ENCODE data around the gene SFTPD.
"Not testable (repeated sequence)": the region's sequence is repeated elsewhere in the genome, so short reads cannot be mapped to it uniquely, and the experiment has no call there.

SFTPD gene

DNA sequence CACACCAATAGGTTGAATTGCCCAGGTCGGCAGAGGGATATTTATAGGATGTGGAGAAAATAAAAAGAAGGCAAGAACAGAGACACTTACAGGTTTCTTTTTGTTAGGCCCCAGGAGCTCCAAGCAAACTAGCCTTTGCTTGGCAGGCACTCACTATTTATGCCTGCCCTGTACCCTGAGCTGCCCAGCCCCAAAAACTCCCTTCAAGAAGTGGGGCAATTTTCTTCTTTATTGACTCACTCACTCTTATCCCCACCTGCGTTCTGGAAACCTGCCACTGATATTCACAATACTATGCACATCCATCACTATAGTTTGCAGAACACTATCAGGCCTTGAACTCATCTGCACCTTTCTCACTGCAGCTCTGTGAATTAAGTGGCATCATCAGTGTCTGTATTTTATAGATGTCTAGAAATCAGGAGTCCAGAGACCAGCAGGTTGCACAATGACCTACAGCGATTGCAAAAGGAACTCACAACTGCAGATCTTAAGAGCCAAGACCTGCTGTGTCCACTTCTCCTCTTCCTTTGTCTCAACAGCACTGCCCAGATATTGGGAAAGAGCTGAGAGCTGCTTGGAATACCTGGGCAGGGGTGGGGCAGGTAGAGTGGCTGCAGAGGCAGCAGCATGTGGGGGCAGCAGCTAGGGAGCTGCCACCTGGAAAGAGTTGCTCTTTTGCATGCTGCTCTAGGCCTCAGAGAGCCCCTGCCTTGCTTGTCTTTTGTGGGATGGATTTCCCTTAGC, at the start of gene SFTPD:
Gene SFTPD (minus strand): TSS at position 130 of the 747 bp plus-strand sequence. CDS start 2,446 bp downstream, outside the sequence.
- no peak for DNase-seq

DNA sequence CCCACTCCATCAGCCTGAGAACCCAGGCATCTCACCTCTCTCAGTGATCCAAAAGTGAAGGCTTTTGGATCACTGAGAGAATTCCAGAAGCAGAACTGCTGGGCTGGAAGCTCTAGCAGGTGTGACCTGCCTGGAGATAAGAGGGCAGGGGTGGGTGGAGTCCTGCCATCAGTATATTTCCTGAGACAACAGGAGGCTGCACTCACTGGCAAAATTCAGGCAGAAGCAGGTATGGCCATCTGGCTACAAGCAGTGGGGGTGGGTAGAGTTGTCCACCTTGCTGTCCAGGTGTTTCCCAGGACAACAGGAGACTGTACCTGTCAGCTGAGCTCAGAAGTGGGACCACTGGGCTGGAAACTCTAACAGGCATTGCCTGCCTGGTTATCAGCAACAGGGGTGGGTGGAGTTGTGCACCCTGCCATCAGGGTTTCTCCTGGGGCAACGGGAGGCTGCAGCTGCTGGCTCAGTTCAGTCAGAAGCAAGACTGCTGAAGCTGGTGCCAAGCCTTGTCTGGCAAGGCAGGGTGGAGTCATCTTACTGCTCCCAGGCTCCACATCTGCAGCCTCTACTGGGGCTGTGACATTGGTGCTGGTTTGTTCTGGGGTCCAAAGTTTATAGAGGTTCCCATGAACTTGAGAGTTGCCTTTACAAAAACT, 47.2 kb upstream of the SFTPD start:
- DNase-seq, result no peak

DNA sequence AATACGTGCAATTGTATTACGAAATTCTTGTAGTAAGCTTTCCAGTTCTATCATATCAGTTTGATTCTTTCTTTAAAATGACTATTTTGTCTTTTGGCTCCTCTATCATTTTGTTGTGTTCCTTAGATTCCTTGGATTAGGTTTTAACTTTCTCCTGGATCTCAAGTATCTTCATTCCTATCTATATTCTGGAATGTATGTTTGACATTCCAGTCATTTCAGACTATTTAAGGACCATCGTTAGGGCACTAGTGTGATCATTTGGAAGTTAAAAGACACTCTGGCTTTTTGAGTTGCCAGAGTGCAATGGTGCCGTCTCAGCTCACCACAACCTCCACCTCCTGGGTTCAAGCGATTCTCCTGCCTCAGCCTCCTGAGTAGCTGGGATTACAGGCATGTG, 45.7 kb upstream of the SFTPD start:
- no peak for DNase-seq

DNA sequence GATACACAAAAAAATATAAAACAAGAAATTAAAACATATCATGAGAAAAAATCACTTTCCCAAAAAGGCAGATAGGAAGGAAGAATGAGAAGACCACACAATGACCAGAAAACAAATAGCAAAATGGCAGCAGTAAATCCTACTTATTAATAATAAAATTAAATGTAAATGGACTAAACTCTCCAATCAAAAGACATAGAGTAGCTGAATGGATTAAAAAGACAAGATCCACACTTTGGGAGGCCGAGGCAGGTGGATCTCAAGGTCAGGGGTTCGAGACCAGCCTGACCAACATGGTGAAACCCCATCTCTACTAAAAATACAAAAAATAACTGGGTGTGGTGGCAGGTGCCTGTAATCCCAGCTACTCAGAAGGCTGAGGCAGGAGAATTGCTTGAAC, 39.3 kb upstream of the SFTPD start:
- DNase-seq, result not testable (repeated sequence)

DNA sequence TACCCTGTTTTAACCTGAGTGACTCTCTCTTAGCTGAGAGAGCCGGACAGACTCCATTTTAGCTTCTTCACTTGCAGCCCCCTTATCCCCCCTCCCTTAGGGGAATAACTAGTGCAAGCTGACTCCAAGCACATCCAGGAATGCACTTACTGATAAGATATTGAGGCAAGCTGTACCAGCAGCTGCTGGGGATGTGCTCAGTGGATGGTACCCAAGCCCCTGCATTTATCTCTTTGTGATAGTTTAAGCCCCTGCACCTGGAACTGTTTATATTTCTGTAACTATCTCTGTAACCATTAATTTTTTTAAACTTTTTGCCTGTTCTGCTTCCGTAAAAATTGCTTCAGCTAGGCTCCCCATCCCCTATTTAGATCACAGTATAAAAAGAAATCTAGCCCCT, 37.8 kb upstream of the SFTPD start:
- DNase-seq, result not testable (repeated sequence)

DNA sequence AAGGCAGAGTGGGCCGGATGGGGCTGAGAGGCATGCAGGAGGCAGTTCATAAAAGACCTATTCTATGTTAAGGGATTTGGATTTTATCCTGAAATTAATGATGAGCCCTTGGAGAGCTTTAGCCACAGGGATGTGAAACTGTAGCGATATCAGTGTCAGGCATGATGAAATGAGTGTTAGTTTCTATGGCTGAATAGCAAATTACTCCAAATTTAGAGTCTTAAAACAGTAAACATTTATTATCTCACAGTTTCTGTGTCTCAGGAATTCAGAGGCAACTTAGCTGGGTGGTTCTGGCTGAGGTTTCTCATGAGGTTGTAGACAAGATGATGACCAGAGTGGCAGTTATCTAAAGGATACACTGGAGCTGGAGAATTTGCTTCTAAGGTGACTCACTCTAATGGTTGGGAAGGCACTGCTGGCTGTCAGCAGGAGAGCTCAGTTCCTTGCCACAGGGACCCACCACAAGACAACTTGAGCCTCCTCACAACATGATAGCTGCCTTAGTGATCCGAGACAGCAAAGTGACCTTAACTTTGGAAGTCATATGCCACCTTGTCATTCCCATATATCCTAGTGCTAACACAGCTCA, 36.7 kb upstream of the SFTPD start:
- DNase-seq, result no peak

DNA sequence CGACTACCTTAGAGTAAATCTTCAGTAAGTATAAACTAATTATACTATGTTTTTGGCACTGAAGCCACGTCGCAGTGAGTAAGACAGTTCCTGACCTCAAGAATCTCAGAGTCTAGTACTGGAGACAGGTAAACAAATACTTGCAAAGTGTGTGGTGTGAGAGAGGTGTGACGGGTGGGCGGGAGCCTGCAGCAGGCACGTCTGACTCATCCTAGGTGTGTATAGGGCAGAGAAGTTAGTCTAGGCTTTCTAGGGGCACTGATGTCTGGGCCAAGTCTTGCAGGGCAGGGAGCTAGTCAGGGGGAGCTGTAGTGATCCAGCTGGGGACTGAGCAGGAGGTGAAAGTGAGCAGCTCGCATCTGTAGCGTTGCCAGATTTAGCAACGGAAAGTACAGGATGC, 35.9 kb upstream of the SFTPD start:
- no peak for DNase-seq

DNA sequence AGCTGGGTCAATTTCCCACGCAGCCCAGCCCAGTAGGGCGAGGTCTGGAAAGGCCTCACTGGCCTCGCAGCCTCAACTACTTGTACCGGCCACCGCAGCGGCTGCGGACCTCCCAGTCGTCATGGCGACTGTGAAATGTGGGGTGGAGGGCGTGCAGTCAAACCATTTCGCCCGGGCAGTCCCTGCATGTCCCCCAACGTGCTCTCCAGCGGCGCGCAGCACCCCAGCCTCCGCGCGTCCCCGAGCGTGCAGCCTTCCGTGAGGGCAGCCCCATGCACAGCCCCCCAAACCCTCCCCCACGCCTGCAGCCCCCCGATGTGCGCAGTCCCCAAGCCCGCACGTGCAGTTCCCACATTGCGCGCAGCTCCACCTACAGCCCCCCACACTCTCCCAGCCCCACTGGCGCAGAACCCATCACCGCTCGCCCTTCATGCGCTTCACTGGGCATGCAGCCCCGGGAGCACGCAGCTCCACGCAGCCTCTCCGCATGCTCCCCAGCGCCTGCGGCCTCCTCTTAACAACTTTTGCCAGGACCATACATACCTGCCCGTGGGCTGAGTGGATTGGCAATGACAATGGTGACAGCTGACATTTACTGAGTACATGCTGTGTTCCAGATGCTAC, 34.5 kb upstream of the SFTPD start:
- no peak for DNase-seq

DNA sequence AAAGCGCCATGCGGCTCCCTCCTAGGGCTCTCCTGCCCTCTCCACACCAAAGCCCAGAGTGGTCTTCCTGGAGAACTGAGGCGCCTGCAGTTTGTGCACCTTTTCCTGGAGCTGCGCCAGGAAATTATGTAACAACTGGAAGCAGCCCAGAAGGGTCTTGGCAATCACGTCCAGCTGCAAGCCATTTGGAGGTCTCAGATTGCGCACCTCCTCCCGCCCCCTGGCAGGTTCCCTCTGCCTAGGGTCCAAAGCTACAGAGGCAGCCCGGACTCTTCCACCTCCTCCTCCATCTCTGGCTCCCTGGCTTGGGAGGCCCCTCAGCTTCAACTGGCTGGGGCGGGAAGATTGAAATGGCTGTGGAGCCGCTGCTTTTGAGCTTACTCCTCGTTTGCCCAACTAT, 34.0 kb upstream of the SFTPD start:
- no peak for DNase-seq

DNA sequence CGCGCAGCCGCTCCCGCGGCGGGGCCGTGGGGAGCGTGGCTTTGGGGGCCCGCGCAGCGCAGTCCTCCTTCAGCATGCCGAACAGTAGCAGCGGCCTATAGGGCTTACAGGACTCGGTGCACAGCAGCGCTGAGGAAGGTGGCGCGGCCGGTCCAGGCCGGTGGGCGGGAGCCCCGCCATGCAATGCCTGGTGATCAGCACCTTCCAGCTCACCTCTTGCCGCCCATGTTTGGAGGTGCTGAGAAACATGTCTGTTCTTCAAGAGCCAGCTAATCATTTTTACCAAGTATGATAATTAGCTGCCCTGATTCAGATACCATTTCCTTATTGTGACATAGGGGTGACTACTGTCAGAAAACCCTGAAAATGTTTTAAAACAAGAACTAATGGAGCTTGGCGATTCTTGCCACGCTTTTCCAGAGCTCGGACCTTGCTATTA, 33.5 kb upstream of the SFTPD start:
- no peak for DNase-seq

DNA sequence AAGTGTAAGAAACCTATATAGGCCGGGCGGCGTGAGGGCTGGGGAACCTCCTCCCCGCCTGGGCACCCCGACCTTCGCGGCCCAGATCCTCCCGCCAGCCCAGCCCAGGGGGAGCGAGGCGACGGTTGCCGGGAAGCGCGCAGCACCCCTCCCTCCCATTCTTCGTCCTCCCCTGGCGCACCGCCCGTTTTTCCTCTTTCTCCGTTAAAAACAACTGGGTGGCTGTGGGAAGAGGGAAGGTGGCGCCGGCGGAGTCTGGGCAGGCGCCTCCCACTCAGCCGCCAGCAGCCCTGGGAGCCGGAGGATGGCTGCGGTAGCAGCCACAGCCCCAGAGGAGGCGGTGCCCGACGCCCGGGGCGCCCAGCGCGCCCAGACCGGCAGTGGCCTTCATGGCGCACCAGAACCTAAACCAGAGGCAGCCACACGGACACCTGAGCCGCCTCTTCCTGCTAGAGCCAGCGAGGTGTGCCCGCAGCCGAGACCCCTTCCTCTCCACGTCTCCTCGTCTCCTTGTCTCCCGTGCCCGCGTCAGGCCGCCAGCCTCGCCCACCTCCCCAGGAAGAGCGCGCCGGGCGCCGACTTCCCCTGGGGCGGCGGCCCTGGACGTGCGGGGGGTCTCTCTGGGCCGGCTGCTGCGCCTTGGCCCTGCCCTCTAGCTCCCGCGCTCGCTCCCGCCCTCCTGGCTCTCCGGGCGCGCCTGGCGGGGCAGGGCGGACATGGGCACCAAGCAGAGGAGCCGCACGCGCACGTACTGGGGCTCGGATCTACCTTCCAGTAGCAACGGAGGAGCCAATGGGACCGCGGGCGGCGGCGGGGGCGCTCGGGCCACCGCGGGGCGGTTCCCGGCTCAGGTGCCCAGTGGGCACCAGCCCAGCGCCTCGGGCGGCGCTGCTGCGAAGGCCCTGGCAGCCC, 32.8 kb upstream of the SFTPD start:
- DNase-seq, result no peak

DNA sequence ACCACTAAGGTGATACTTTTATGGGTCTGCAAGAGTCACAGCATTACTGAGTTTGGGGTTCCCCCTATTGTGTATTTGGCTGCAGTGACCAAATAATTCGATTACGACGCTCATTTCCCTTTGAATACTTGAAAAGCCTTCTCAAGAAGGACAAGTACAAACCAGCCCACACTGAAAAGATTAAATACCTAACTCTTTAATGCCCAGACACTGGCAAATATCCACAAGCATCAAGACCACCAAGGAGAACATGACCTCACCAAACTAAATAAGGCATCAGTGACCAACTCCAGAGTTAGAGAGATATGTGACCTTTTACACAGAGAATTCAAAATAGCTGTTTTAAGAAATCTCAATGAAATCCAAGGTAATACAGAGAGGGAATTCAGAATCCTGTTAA, 31.8 kb upstream of the SFTPD start:
- DNase-seq, result no peak

DNA sequence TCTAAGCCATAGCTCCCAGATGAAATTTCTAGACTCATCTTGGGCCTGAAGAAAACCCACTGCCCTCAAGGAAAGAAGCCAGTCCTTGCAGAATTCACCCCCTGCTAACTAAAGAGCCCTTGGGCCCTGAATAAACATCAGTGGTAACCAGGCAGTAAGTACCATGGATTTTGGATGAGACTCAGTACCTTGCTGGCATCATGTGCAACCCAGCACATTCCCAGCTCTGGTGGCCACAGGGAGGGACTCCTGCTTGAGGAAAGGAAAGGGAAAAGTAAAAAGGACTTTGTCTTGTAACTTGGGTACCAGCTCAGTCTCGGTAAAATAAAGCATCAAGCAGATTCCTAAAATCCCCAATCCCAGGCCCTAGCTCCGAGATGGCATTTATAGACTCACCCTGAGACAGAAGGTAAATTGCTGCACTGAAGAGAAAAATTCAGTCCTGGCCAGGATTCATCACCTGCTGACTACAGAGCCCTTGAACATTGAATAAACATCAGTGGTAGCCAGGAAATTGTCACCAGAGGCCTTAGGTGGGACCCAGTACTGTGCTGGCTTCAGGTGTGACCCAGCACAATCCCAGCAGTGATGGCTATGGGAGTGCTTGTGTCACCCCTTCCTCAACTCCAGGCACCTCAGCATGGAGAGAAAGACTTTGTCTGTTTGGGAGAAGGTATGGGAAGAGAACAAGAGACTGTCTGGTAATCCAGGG, 31.2 kb upstream of the SFTPD start:
- no peak for DNase-seq

DNA sequence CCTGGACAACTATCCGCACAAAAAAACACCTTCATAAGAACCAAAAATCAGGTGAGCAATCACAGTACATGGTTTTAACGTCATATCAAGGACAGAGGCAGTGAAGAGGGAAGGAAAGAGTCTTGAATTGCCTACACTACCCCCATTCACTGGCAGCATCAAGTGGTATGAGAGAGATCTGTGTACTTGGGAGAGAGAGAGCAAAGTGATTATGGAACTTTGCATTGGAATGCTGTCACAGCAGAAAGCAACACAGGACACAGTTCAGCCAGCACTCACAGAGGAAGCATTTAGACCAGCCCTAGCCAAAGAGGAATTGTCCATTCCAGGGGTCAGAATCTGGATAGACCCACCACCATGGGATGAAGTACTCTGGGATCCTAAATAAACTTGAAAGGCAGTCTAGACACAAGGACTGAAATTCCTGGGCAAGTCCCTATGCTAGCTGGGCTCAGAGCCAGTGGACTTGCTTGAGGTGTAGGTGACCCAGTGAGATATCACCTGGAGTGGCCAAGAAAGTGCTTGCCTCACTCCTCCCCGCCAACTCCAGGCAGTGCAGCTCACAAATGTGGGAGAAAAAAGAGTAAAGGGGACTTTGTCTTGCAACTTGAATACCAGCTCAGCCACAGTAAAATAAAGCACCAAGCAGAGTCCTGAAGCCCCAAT, 30.5 kb upstream of the SFTPD start:
- DNase-seq, result no peak

DNA sequence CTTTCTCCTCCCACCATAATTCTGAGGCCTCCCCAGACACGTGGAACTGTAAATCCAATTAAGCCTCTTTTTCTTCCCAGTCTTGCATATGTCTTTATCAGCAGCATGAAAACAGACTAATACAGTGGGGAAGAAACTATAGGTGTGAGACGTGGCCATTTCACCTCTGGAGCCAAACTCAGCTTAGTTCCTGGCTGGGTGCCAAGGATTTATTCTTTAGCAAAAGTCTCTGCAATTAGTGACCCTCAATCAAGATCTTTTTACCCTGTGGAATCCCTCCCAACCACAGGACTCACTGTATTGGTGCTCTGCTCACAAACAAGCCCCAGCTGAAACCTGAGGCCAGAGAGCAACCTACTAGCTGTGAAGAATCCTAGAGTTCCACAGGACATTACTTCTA, 28.1 kb upstream of the SFTPD start:
- no peak for DNase-seq

DNA sequence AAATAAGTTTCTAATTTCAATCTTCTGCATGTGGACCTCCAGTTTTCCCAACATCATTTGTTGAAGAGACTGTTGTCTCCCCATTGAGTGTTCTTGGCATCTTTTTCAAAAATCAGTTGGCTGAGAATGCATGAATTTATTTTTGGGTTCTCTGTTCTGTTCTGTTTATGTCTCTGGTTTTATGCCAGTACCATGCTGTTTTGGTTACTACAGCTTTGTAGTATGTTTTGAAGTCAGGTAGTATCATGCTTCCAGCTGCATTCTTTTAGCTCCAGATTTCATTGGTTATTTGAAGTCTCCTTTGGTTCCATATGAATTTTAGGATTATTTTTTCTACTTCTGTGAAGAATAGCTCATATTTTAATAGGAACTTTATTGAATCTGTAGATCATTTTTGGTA, 21.2 kb upstream of the SFTPD start:
- no peak for DNase-seq

DNA sequence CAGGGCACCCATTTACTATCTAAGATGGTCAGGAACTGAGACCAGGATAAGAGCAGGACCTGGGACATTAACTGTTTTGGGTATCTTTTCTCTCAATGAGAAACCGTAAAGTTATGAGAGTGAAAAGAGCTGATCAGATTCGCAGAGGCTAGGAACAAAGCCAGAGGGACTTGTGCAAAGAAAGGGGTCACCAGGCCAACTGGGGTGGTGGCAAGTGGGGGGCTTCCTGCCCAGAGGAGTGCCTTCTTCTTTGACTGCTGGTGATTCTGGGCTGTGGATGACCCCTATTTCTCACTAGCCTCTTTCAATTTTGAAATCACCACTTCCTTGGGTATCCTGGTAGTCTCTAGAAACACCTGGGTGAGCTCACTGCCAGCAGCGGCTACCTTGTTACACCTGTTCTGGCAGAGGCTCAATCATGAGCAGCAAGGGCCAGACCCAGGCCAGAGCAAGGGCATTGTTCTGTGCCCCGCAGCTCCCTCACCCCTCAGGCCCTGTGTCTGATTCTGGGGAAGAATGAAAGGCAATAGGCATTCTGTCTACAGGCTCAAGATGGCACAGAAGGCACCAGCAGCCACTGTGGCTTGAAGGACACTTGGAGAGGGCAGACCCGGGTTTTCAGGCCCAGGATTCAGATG, 999 bp downstream of the SFTPD start:
- no peak for DNase-seq

DNA sequence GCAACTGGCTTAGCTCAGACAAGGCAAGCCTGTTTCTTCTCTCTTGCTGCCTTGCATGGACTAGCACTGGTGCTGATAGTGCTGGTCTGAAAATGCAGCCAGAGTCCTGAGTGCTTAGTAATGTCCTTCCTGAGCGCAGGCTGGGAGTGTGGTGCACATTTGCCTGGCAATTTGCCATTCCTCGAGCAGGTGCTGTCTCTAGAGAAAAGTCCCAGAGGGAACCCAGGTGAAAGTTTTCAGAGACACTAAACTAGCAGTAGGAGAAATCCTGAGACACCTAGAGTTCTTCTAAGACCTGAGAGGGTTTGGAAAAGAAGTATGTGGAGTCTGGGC, 1.9 kb downstream of the SFTPD start:
- DNase-seq, result no peak

DNA sequence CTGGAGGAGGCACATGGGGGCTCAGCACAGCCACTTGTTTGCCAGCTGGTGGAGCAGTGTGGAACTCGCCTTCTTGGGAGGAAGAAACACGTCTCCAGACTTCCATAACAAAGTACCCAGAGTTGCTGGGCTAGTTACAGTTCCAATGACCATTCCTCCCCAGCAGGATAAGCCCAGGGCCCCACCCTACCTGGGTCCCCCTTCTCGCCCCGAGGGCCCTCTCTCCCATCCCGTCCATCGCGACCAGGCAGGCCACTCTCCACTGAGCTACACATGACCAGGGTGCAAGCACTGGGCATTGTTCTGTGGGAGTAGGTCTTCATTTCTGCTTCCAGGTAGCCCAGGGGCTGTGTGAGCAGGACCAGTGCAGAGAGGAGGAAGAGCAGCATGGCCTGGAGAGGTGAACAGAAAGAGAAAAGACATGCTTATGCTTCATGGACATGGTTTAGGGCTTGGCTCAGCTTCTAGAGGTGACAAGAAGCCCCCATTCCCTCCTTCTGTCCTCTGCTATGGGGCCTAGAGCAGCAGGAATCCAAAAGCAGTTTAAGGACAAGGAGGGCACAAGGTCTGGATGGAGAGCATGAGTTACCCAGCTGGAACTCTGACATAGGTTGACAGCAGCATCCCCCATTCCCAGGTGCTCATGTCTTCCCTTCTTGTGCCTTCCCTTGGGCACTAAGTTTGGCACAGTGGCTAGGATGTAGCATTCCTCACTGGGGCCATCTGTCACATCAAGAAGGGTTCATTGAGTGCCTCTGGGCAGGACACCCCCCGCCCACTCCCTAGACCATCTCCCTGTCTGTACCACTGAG, 2.4 kb downstream of the SFTPD start:
- DNase-seq, result no peak
